ENCODE results near the gene CEBPE.

The CEBPE gene

GRCh38 chr14:23142826-23143225 lies 23.8 kb upstream of the CEBPE start:
- no peak for DNase-seq

GRCh38 chr14:23141706-23142444 lies 22.8 kb upstream of the CEBPE start:
- DNase-seq: no peak

- DNase-seq: no peak
Observed at GRCh38 chr14:23140371-23140770, 21.3 kb upstream of the CEBPE start.

GRCh38 chr14:23139874-23140273 lies 20.8 kb upstream of the CEBPE start:
- no peak for DNase-seq

GRCh38 chr14:23137813-23138535 lies 18.9 kb upstream of the CEBPE start:
- DNase-seq: no peak

GRCh38 chr14:23137192-23137812 lies 18.2 kb upstream of the CEBPE start:
- DNase-seq: no peak

GRCh38 chr14:23136566-23137133 lies 17.6 kb upstream of the CEBPE start:
- no peak for DNase-seq

GRCh38 chr14:23132970-23133369 lies 13.9 kb upstream of the CEBPE start:
- DNase-seq: no peak

- no peak for DNase-seq
Observed at GRCh38 chr14:23131482-23131881, 12.4 kb upstream of the CEBPE start.

- DNase-seq: no peak
Observed at GRCh38 chr14:23130871-23131270, 11.8 kb upstream of the CEBPE start.

- no peak for DNase-seq
Observed at GRCh38 chr14:23129759-23130316, 10.8 kb upstream of the CEBPE start.

GRCh38 chr14:23128969-23129758 lies 10.1 kb upstream of the CEBPE start:
- no peak for DNase-seq

- DNase-seq: no peak
Observed at GRCh38 chr14:23127861-23128260, 8.8 kb upstream of the CEBPE start.

- no peak for DNase-seq
Observed at GRCh38 chr14:23126548-23127278, 7.7 kb upstream of the CEBPE start.

GRCh38 chr14:23125933-23126524 lies 7.0 kb upstream of the CEBPE start:
- DNase-seq: no peak

- DNase-seq: no peak
Observed at GRCh38 chr14:23125011-23125410, 6.0 kb upstream of the CEBPE start.

- DNase-seq: no peak
Observed at GRCh38 chr14:23124337-23124954, 5.4 kb upstream of the CEBPE start.

GRCh38 chr14:23123419-23123818 lies 4.4 kb upstream of the CEBPE start:
- no peak for DNase-seq

- no peak for DNase-seq
Observed at GRCh38 chr14:23122086-23122485, 3.0 kb upstream of the CEBPE start.

- DNase-seq: no peak
Observed at GRCh38 chr14:23121361-23121771, 2.3 kb upstream of the CEBPE start.
